ENCODE measurements around the gene MYH7.
"Not testable (repeated sequence)": the region's sequence is repeated elsewhere in the genome, so short reads cannot be mapped to it uniquely, and the experiment has no call there.

MYH7 gene

GRCh38 chr14:23406725-23407355 is 28.6 kb downstream of the MYH7 start:
- DNase-seq, result no peak

DNA sequence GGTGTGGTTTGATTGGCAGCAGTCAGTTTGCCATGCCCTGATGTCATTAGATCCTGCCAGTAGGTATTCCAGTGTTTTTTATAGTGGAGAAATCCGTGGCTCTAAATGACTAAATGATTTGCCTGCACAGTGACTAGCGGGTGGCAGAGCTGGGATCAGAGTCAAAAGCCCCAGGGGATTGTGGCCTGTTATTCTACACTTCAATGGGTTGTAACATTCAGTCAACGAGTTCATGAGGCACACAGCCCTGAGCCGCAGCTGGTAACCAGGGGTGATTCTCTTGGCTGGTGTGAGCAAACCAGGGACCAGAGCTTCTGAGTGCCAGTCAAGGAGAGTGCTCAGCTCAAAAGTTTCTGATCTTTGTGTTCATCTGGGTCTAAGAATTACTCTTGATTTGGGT is 29.2 kb downstream of the MYH7 start:
- DNase-seq, result no peak

GRCh38 chr14:23405516-23406025 is 29.9 kb downstream of the MYH7 start:
- DNase-seq, result no peak

DNA sequence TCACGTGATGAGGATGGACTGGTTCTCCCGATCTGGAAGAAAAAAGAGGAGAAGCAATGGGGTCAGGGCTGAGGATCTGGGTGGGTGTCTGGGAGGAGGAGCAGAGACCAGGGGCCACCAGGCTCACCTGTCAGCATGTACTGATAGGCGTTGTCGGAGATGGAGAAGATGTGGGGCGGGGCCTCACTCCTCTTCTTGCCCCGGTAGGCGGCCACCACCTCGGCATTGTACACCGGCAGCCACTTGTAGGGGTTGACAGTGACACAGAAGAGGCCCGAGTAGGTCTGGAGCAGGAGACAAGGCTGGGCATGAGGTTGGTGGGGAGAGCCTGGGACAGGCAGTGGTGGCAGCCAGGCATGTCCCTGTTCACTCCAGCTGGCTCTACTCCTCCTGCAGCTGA is 30.4 kb downstream of the MYH7 start:
- no peak for DNase-seq

- no peak for DNase-seq
Observed at GRCh38 chr14:23404331-23404900, 31.0 kb downstream of the MYH7 start.

DNA sequence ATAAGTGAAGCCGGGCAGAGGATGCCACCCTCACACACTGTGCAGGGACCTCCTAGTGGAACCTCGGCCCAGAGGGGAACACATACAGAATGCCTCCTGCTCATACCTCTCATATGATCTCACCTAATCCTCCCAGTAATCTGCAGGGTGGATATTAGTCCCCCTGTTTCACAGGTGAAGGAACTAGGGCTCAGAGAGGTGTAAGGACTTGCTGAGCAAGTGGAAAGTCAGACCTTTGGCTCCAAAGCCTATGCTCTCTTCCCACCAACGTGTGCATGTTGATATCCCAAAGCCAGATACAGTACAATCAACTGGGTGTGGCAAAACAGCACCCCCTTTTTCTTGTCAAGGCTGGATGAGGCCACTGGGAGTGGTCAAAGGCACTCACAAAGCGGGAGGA is 31.6 kb downstream of the MYH7 start:
- DNase-seq, result no peak

- DNase-seq, result no peak
Observed at GRCh38 chr14:23403139-23403438, 32.4 kb downstream of the MYH7 start.

DNA sequence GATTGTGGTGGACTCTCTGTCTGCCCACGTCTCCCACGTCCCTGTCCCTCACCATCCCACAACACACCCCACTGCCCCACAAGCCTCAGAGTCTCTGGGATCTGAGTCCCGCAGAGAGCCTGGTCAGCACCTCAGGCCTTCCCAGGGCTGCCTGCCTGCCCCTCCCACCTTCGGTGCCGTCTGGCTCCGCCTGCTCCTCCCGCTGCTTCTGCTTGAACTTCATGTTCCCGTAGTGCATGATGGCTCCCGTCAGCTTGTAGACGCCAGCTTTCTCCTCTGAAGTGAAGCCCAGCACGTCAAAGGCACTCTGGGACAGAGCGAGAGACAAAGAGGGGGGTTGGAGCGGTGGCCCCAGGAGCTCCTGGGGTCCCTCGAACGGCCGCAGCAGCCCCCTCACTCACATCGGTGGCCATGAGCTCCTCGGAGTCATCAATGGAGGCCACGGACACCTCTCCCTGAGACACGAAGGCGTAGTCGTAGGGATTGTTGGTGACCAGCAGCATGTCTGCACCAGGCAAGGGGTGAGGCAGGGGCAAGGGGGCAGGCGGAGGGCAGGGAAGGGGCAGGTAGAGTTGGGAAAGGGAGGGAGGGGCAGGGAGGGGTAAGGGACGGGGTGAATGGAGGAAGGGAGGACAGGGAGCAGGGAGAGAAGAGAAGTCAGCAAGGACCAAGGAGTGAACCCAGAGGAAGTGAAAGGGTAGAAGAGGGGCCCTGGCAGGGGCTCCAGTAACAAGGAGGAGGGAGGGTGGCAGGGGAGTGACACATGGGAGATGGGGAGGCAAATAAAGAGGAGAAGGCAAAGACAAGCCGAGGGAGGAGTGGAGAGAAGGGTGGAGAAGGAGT is 32.9 kb downstream of the MYH7 start:
- DNase-seq, result no peak

- no peak for DNase-seq
Observed at GRCh38 chr14:23401291-23401690, 34.2 kb downstream of the MYH7 start.

DNA sequence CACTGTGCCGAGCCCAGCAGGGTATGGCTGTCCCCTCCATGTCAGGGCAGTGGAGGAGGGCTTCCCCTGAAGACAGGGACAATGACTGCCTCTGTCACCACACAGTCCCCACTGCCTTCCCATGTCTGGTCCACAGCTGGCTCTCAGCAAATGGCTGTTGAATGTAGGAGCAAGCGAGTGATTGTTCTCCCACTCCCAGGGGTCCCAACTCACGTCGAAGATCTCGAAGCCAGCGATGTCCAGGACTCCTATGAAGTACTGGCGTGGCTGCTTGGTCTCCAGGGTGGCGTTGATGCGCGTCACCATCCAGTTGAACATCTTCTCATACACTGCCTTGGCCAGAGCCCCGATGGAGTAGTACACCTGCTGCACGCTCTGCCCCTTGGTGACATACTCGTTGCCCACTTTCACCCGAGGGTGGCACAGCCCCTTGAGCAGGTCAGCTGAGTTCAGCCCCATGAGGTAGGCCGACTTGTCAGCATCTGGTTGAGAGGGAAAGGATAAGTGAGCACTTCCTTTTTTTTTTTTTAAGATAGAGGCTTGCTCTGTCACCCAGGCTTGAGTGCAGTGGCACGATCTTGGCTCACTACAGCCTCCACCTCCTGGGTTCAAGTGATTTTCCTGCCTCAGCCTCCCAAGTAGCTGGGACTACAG is 34.8 kb downstream of the MYH7 start:
- DNase-seq, result not testable (repeated sequence)

DNA sequence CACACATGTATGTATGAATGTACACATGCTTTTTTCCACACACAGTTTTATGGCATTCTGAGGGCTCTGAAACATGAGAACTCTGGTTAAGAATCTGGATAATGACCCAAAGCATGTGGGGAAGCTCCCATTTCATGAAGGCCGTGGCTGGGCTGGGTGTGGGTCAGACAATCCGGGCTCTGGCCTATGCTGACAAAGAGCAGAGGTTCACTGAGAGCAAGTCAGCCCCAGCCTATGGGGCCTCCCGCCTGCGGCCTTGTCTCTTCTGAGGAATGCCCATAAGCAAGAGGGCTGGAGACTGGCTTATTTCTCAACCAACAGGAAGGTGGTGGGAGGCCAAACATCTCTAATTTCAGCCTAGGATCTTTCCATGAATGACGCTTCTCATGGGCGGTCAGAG is 35.9 kb downstream of the MYH7 start:
- no peak for DNase-seq

DNA sequence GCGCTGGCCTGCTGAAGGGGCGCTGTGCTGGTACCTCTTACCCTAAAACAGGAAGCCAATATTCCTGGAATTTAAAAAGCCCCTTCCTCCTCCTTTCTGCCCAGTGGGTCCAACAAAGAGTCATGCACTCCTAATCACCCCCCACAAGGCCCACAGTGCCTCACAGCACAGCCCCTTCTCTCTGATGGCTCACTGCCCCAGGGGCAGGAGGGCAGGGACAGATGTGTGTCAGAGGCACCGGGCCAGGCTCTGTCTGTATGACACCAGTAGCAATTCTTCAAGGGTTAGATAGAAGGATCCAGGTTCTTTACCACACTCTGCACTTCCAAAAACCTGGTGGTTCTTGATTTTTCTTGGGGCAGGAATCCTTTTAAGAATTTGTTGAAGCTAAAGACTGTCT is 36.3 kb downstream of the MYH7 start:
- DNase-seq, result no peak

DNA sequence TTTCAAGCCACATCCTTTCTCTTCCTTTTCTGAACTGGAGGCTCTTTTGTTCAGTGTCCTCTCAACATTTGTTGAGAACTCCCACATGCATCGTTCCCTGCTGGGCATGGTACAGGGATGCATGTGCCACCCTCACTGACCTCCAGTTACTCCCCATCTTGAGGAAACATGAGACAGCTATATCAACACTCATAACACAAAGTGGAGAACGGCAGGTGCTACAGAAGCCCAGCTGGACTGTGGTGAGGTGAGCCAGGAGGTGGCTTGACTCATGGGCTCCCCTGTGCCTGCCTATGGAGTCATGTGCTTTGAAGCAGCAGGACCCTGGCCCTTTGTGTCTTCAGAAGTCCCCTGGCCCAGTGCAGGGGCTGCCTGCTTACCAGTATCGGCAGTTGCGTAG is 37.1 kb downstream of the MYH7 start:
- no peak for DNase-seq

- no peak for DNase-seq
Observed at GRCh38 chr14:23396781-23397407, 38.6 kb downstream of the MYH7 start.

- no peak for DNase-seq
Observed at GRCh38 chr14:23396126-23396525, 39.3 kb downstream of the MYH7 start.

GRCh38 chr14:23392613-23393012 is 42.8 kb downstream of the MYH7 start:
- DNase-seq, result no peak

GRCh38 chr14:23389871-23390270 is 45.6 kb downstream of the MYH7 start:
- DNase-seq, result not testable (repeated sequence)

- no peak for DNase-seq
Observed at GRCh38 chr14:23389396-23389795, 46.1 kb downstream of the MYH7 start.

DNA sequence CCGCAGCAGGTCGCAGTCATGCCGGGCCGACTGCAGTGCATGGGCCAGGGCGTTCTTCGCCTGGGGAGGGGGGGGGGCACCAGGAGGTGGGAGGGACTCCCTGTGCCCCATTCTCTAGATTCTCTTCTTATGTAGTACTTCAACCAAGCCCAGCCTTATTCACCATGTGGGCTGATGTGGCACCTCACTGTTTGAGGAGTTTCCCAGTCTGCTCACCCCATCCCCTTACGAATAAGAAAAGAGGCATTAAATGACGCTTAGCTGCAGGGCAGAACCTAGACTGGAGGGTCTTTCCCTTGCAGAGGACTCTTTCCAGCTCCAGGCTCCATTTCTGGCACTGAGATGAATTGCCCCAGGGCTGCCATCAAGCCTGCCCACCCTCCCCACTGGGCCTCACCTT is 46.5 kb downstream of the MYH7 start:
- no peak for DNase-seq

- no peak for DNase-seq
Observed at GRCh38 chr14:23387916-23388882, 47.3 kb downstream of the MYH7 start.

GRCh38 chr14:23386999-23387398 is 48.5 kb downstream of the MYH7 start:
- no peak for DNase-seq

DNA sequence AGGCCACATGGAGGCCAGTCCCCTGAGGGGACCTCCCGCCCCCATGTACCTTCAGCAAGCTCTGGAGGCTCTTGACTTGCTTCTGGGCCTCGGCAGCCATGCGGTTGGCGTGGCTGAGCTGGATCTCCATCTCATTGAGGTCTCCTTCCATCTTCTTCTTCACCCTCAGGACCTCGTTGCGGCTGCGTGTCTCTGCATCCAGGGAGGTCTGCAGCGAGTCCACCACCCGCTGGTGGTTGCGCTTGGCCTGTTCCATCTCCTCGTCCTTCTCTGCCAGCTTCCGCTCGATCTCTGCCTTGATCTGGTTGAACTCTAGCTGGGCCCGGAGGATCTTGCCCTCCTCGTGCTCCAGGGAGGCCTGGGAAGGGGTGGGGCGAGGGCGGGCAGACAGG is 49.2 kb downstream of the MYH7 start:
- DNase-seq, result not testable (repeated sequence)

Measured in stimulated activated naive CD4-positive, alpha-beta T cell (primary cell).